ENCODE measurements around the gene ZNFX1.

Gene ZNFX1

DNA sequence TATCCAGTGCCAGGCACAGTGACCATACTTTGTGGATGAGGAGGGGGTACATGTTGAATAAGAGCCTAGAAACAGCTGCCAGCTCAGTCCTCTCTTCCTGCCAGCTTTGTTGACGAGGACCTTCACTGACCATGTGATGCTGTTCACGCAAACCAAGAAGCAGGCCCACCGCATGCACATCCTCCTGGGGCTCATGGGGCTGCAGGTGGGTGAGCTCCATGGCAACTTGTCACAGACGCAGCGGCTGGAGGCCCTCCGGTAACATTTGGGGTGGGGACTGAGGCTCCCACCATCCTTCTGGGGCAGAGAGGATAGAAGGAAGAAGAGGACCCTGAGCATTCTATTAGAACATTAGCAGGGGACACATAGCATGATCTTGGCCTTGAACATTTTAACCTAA, 43.0 kb downstream of the ZNFX1 start:
- TF ChIP-seq EZH2 (IDR thresholded peaks at IDR 0.05; ENCODE audit: borderline replicate concordance, low read depth, low read length, severe bottlenecking) (no peak), CTCF (IDR thresholded peaks at IDR 0.05; ENCODE audit: borderline replicate concordance, extremely low read depth, low read length, poor library complexity, severe bottlenecking) (no peak)
- H2AFZ ChIP-seq (ENCODE audit: low read depth, low read length): no peak overlapping the region

DNA sequence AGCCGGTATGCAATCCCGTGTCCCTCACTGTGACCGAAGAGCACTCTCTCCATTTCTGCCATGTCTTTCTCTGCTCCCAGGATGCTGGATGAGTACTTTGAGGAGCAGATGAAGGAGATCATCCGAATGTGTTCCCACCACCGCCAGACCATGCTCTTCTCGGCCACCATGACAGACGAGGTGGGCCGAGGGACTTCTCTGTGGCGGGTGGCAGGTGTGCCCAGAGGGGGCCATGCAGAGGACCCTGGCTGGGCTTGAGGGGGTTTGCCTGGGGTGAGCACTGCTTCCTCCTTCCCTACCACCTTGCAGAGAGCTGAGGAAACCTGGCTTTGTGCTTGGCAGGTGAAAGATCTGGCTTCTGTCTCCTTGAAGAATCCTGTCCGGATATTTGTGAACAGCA, 44.6 kb downstream of the ZNFX1 start:
- Histone ChIP-seq H4K20me1 (ENCODE audit: insufficient read depth, low read length) (peaks cover 6% of the 10 kb centered on the region; the same call in 1 of the 2 replicates), H3K27ac (ENCODE audit: low read length) (no peak overlapping the region), H3K79me2 (ENCODE audit: insufficient read depth, low read length) (no peaks in the 10 kb centered on the region), H3K4me2 (ENCODE audit: insufficient read depth, low read length) (no peak overlapping the region), H3K27me3 (ENCODE audit: insufficient read depth, low read length, poor library complexity) (no peaks in the 10 kb centered on the region), H3K36me3 (ENCODE audit: insufficient read depth, low read length) (peaks cover 88% of the 10 kb centered on the region), H3K9me3 (ENCODE audit: insufficient read depth, low read length, severe bottlenecking) (no peaks in the 10 kb centered on the region), H3K4me1 (ENCODE audit: insufficient read depth, low read length) (no peaks in the 10 kb centered on the region), H3K9ac (ENCODE audit: low read depth, low read length) (no peak overlapping the region), H3K4me3 (ENCODE audit: low read depth in 1 of 2, low read length in 2 of 2) (no peak overlapping the region), H2AFZ (ENCODE audit: low read depth, low read length) (no peak overlapping the region)
- ATAC-seq (ENCODE audit: insufficient read depth, low read depth): no peak
- no peak for DNase-seq
- TF ChIP-seq EZH2 (IDR thresholded peaks at IDR 0.05; ENCODE audit: borderline replicate concordance, low read depth, low read length, severe bottlenecking) (no peak), CTCF (IDR thresholded peaks at IDR 0.05; ENCODE audit: borderline replicate concordance, extremely low read depth, low read length, poor library complexity, severe bottlenecking) (no peak)

More for the DNA sequence above, 43.0 kb downstream of the ZNFX1 start:
- H3K4me1 ChIP-seq (ENCODE audit: insufficient read depth, low read length): no peaks in the 10 kb centered on the region
- no peak overlapping the region for H3K9ac ChIP-seq (ENCODE audit: low read depth, low read length)
- H3K9me3 ChIP-seq (ENCODE audit: insufficient read depth, low read length, severe bottlenecking): no peaks in the 10 kb centered on the region
- H3K27me3 ChIP-seq (ENCODE audit: insufficient read depth, low read length, poor library complexity): no peaks in the 10 kb centered on the region
- H3K79me2 ChIP-seq (ENCODE audit: insufficient read depth, low read length): no peaks in the 10 kb centered on the region
- no peak overlapping the region for H3K27ac ChIP-seq (ENCODE audit: low read length)
- ATAC-seq (ENCODE audit: insufficient read depth, low read depth) (no peak), DNase-seq (no peak)
- no peak overlapping the region for H3K4me2 ChIP-seq (ENCODE audit: insufficient read depth, low read length)
- H4K20me1 ChIP-seq (ENCODE audit: insufficient read depth, low read length): peaks cover 3% of the 10 kb centered on the region; the same call in 1 of the 2 replicates
- H3K36me3 ChIP-seq (ENCODE audit: insufficient read depth, low read length): peaks cover 90% of the 10 kb centered on the region
- no peak overlapping the region for H3K4me3 ChIP-seq (ENCODE audit: low read depth in 1 of 2, low read length in 2 of 2)

DNA sequence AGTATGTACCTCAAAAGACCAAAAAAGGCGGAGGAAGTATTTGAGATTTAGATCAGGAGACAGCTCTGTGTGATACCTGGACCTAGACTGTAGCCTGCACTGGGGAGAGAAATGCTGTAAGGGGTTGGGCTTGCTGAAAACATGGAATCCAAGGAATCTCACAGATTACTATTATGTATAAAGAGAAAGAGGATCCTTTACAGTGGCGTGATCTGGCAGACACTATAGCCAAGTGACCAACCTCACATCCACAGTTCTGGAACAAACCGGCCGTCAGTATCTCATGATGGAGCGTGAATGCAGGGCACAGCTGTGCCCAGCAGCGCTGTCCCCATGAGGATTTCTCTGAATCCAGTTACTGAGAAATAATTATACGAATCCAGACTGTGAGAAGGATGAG, 46.4 kb downstream of the ZNFX1 start:
- H3K4me3 ChIP-seq (ENCODE audit: low read depth in 1 of 2, low read length in 2 of 2): no peak overlapping the region
- H3K79me2 ChIP-seq (ENCODE audit: insufficient read depth, low read length): no peaks in the 10 kb centered on the region
- no peak overlapping the region for H2AFZ ChIP-seq (ENCODE audit: low read depth, low read length)
- H3K4me1 ChIP-seq (ENCODE audit: insufficient read depth, low read length): no peaks in the 10 kb centered on the region
- H4K20me1 ChIP-seq (ENCODE audit: insufficient read depth, low read length): peaks cover 6% of the 10 kb centered on the region; the same call in 1 of the 2 replicates
- no peak for DNase-seq
- H3K36me3 ChIP-seq (ENCODE audit: insufficient read depth, low read length): peaks cover 82% of the 10 kb centered on the region
- no peaks in the 10 kb centered on the region for H3K27me3 ChIP-seq (ENCODE audit: insufficient read depth, low read length, poor library complexity)
- no peak overlapping the region for H3K9ac ChIP-seq (ENCODE audit: low read depth, low read length)
- no peak overlapping the region for H3K27ac ChIP-seq (ENCODE audit: low read length)
- TF ChIP-seq EZH2 (IDR thresholded peaks at IDR 0.05; ENCODE audit: borderline replicate concordance, low read depth, low read length, severe bottlenecking): no peak
- no peak for TF ChIP-seq CTCF (IDR thresholded peaks at IDR 0.05; ENCODE audit: borderline replicate concordance, extremely low read depth, low read length, poor library complexity, severe bottlenecking)
- H3K9me3 ChIP-seq (ENCODE audit: insufficient read depth, low read length, severe bottlenecking): no peaks in the 10 kb centered on the region
- no peak for ATAC-seq (ENCODE audit: insufficient read depth, low read depth)
- no peak overlapping the region for H3K4me2 ChIP-seq (ENCODE audit: insufficient read depth, low read length)
